ENCODE data around the gene FIGNL2.

The FIGNL2 gene

GRCh38 chr12:51850965-51851299 lies 2.4 kb upstream of the FIGNL2 start:
- Histone ChIP-seq H3K4me3 (ENCODE audit: low read depth, low read length, poor library complexity, severe bottlenecking) (no peak overlapping the region), H3K9me3 (ENCODE audit: low read length) (no peaks in the 10 kb centered on the region), H3K36me3 (ENCODE audit: insufficient read depth, low read length) (no peaks in the 10 kb centered on the region), H3K27ac (ENCODE audit: low read depth, low read length, poor library complexity, severe bottlenecking) (no peak overlapping the region), H3K27me3 (ENCODE audit: insufficient read depth, low read length) (no peaks in the 10 kb centered on the region), H4K20me1 (ENCODE audit: insufficient read depth, low read length) (no peaks in the 10 kb centered on the region), H3K4me2 (ENCODE audit: low read length) (no peak overlapping the region), H3K9me2 (ENCODE audit: low read depth, low read length) (no peaks in the 10 kb centered on the region), H3F3A (ENCODE audit: insufficient read depth, low read length) (no peaks in the 10 kb centered on the region), H3K79me2 (ENCODE audit: insufficient read depth, low read length) (no peaks in the 10 kb centered on the region), H3K4me1 (ENCODE audit: insufficient read depth, low read length, severe bottlenecking) (no peaks in the 10 kb centered on the region), H2AFZ (ENCODE audit: low read length) (no peak overlapping the region), H3K9ac (ENCODE audit: low read length) (no peak overlapping the region)
- TF ChIP-seq CTCF (IDR thresholded peaks at IDR 0.05; ENCODE audit: low read length) (no peak), EZH2 (IDR thresholded peaks at IDR 0.05; ENCODE audit: borderline replicate concordance, low read length) (no peak)

GRCh38 chr12:51850081-51850964 lies 1.8 kb upstream of the FIGNL2 start:
- Histone ChIP-seq H3K4me2 (ENCODE audit: low read length) (no peak overlapping the region), H4K20me1 (ENCODE audit: insufficient read depth, low read length) (no peaks in the 10 kb centered on the region), H3K9me3 (ENCODE audit: low read length) (no peaks in the 10 kb centered on the region), H3K9me2 (ENCODE audit: low read depth, low read length) (no peaks in the 10 kb centered on the region), H3K79me2 (ENCODE audit: insufficient read depth, low read length) (no peaks in the 10 kb centered on the region), H2AFZ (ENCODE audit: low read length) (no peak overlapping the region), H3K36me3 (ENCODE audit: insufficient read depth, low read length) (no peaks in the 10 kb centered on the region), H3K27me3 (ENCODE audit: insufficient read depth, low read length) (no peaks in the 10 kb centered on the region), H3K4me3 (ENCODE audit: low read depth, low read length, poor library complexity, severe bottlenecking) (no peak overlapping the region), H3K27ac (ENCODE audit: low read depth, low read length, poor library complexity, severe bottlenecking) (no peak overlapping the region), H3F3A (ENCODE audit: insufficient read depth, low read length) (no peaks in the 10 kb centered on the region), H3K9ac (ENCODE audit: low read length) (no peak overlapping the region), H3K4me1 (ENCODE audit: insufficient read depth, low read length, severe bottlenecking) (no peaks in the 10 kb centered on the region)
- TF ChIP-seq CTCF (IDR thresholded peaks at IDR 0.05; ENCODE audit: low read length) (no peak), EZH2 (IDR thresholded peaks at IDR 0.05; ENCODE audit: borderline replicate concordance, low read length) (no peak)

- H3F3A ChIP-seq (ENCODE audit: insufficient read depth, low read length) = no peaks in the 10 kb centered on the region
- no peak overlapping the region for H3K9ac ChIP-seq (ENCODE audit: low read length)
- H3K79me2 ChIP-seq (ENCODE audit: insufficient read depth, low read length) = no peaks in the 10 kb centered on the region
- H3K9me3 ChIP-seq (ENCODE audit: low read length) = no peaks in the 10 kb centered on the region
- no peaks in the 10 kb centered on the region for H4K20me1 ChIP-seq (ENCODE audit: insufficient read depth, low read length)
- H3K4me3 ChIP-seq (ENCODE audit: low read depth, low read length, poor library complexity, severe bottlenecking) = no peak overlapping the region
- H2AFZ ChIP-seq (ENCODE audit: low read length) = no peak overlapping the region
- H3K36me3 ChIP-seq (ENCODE audit: insufficient read depth, low read length) = no peaks in the 10 kb centered on the region
- TF ChIP-seq CTCF (IDR thresholded peaks at IDR 0.05; ENCODE audit: low read length) (no peak), EZH2 (IDR thresholded peaks at IDR 0.05; ENCODE audit: borderline replicate concordance, low read length) (no peak)
- no peaks in the 10 kb centered on the region for H3K27me3 ChIP-seq (ENCODE audit: insufficient read depth, low read length)
- no peaks in the 10 kb centered on the region for H3K4me1 ChIP-seq (ENCODE audit: insufficient read depth, low read length, severe bottlenecking)
- H3K9me2 ChIP-seq (ENCODE audit: low read depth, low read length) = no peaks in the 10 kb centered on the region
- H3K4me2 ChIP-seq (ENCODE audit: low read length) = no peak overlapping the region
- no peak overlapping the region for H3K27ac ChIP-seq (ENCODE audit: low read depth, low read length, poor library complexity, severe bottlenecking)
These were observed 570 bp upstream of the FIGNL2 start for GRCh38 chr12:51848841-51849735.

Data from OCI-LY1 (cell line).